ENCODE data around the gene CPXM2. TPM values are rescaled to one million over a fixed set of nuclear protein-coding genes. Genes with fewer than 3 reads are reported as not detected.

CPXM2 gene
- total and polyA plus RNA-seq, 9 of the 15 experiments (the other 6 are each of a cell fraction or from before 2014, with no cell fraction given), result not detected

GRCh38 chr10:123870260-123870659 lies 21.3 kb downstream of the CPXM2 start:
- no peak overlapping the region for H3K27ac ChIP-seq (ENCODE audit: extremely low read depth, low read depth, low read length)
- no TSS peak for BruUV-seq (replicated peaks)
- H3K79me2 ChIP-seq (ENCODE audit: control insufficient read depth, insufficient read depth, low read length), result no peaks in the 10 kb centered on the region
- H3K9me1 ChIP-seq (ENCODE audit: control insufficient read depth, insufficient read depth, low read length), result no peaks in the 10 kb centered on the region
- no peak for FAIRE-seq
- no peaks in the 10 kb centered on the region for H3K9me3 ChIP-seq (replicated peaks; ENCODE audit: control insufficient read depth, insufficient read depth, low read depth, low read length)
- POLR2A ChIA-PET, result interaction anchor here (0.6 to 1.1 kb wide), 2 partner anchors 10 to 487 kb away, joined by 3 read pairs; no protein-coding TSS in a partner anchor
- in situ Hi-C loops (cut with MboI), result no loop called here
- no peak overlapping the region for H2AFZ ChIP-seq (ENCODE audit: low read depth, low read length)
- no peak overlapping the region for H3K9ac ChIP-seq (ENCODE audit: insufficient read depth in 1 of 2, low read depth in 2 of 2, low read length in 2 of 2)
- TF ChIP-seq STAT6 (CRISPR knock-in tag; IDR thresholded peaks at IDR 0.05), result no peak
- no peak for TF ChIP-seq MXI1 (IDR thresholded peaks at IDR 0.05; ENCODE audit: low read depth, low read length)
- H3K36me3 ChIP-seq (ENCODE audit: control insufficient read depth, insufficient read depth, low read length), result no peaks in the 10 kb centered on the region
- DNase-seq (ENCODE audit: extremely low read depth in 1 of 4, low spot score in 3 of 4), result no peak
- H3K4me3 ChIP-seq, result no peak overlapping the region
- H4K20me1 ChIP-seq (replicated peaks; ENCODE audit: control insufficient read depth, insufficient read depth, low read length), result no peaks in the 10 kb centered on the region
- intact Hi-C loops (cut with micrococcal nuclease), result no loop called here
- 0% methylated on average over 8 of the region's 8 CpGs for WGBS (ENCODE audit: insufficient coverage, low coverage, missing lambda C conversion rate)
- no peaks in the 10 kb centered on the region; a peak in 1 of 5 replicates for H3K4me1 ChIP-seq (replicated peaks in 1 of 2; ENCODE audit: control insufficient read depth in 2 of 2, insufficient read depth in 2 of 2, low read length in 2 of 2)
- no peak for ATAC-seq
- CTCF ChIA-PET (ENCODE audit: low intra/inter-chr PET ratio), result no interaction called here
- peaks cover 0 to 13% of the 10 kb centered on the region in 2 experiments; a peak in 2 of 5 replicates for H3K27me3 ChIP-seq (ENCODE audit: control insufficient read depth in 2 of 2, insufficient read depth in 2 of 2, low read length in 2 of 2)
- H3K4me2 ChIP-seq (ENCODE audit: insufficient read depth, low read length), result no peak overlapping the region

GRCh38 chr10:123869020-123869414 lies 22.6 kb downstream of the CPXM2 start:
- no peak for ATAC-seq
- no peak overlapping the region for H3K9ac ChIP-seq (ENCODE audit: insufficient read depth in 1 of 2, low read depth in 2 of 2, low read length in 2 of 2)
- FAIRE-seq, result no peak
- ChIA-PET POLR2A (no interaction called here), CTCF (ENCODE audit: low intra/inter-chr PET ratio) (no interaction called here)
- no peak overlapping the region for H2AFZ ChIP-seq (ENCODE audit: low read depth, low read length)
- DNase-seq (ENCODE audit: extremely low read depth in 1 of 4, low spot score in 3 of 4), result no peak
- in situ Hi-C loops (cut with MboI), result no loop called here
- H3K27ac ChIP-seq (ENCODE audit: extremely low read depth, low read depth, low read length), result no peak overlapping the region
- no peaks in the 10 kb centered on the region for H3K9me1 ChIP-seq (ENCODE audit: control insufficient read depth, insufficient read depth, low read length)
- TF ChIP-seq L3MBTL2 (IDR thresholded peaks at IDR 0.05) (no peak), ZNF507 (tag; conservative IDR thresholded peaks at IDR 0.05) (no peak), HMG20A (CRISPR knock-in tag; conservative IDR thresholded peaks at IDR 0.05) (no peak), FOXO4 (CRISPR knock-in tag; IDR thresholded peaks at IDR 0.05) (no peak), RUNX1 (IDR thresholded peaks at IDR 0.05; ENCODE audit: low read depth) (no peak), MXI1 (IDR thresholded peaks at IDR 0.05; ENCODE audit: low read depth, low read length) (no peak), C11orf30 (IDR thresholded peaks at IDR 0.05; ENCODE audit: low read depth) (no peak), BCL6 (CRISPR knock-in tag; IDR thresholded peaks at IDR 0.05) (no peak), BRCA1 (IDR thresholded peaks at IDR 0.05) (no peak), BRCA1 (CRISPR knock-in tag; IDR thresholded peaks at IDR 0.05) (no peak), RBM34 (IDR thresholded peaks at IDR 0.05; ENCODE audit: borderline replicate concordance, insufficient read depth, low read length) (no peak), USF1 (CRISPR knock-in tag; IDR thresholded peaks at IDR 0.05) (no peak)
- no peaks in the 10 kb centered on the region for H3K36me3 ChIP-seq (ENCODE audit: control insufficient read depth, insufficient read depth, low read length)
- H3K9me3 ChIP-seq (replicated peaks; ENCODE audit: control insufficient read depth, insufficient read depth, low read depth, low read length), result no peaks in the 10 kb centered on the region
- no peaks in the 10 kb centered on the region for H3K79me2 ChIP-seq (ENCODE audit: control insufficient read depth, insufficient read depth, low read length)
- H4K20me1 ChIP-seq (replicated peaks; ENCODE audit: control insufficient read depth, insufficient read depth, low read length), result no peaks in the 10 kb centered on the region
- H3K4me1 ChIP-seq (replicated peaks in 1 of 2; ENCODE audit: control insufficient read depth in 2 of 2, insufficient read depth in 2 of 2, low read length in 2 of 2), result no peaks in the 10 kb centered on the region; a peak in 1 of 5 replicates
- H3K4me2 ChIP-seq (ENCODE audit: insufficient read depth, low read length), result no peak overlapping the region
- H3K4me3 ChIP-seq, result no peak overlapping the region
- WGBS (ENCODE audit: insufficient coverage, low coverage, missing lambda C conversion rate), result 0% methylated on average over 7 of the region's 7 CpGs
- no TSS peak for BruUV-seq (replicated peaks)
- H3K27me3 ChIP-seq (ENCODE audit: control insufficient read depth in 2 of 2, insufficient read depth in 2 of 2, low read length in 2 of 2), result peaks cover 0 to 14% of the 10 kb centered on the region in 2 experiments; a peak in 2 of 5 replicates
- intact Hi-C loops (cut with micrococcal nuclease), result no loop called here

Measured in K562 (cell line).